ENCODE measurements around the gene TMEM121B. TPM values are rescaled to one million over a fixed set of nuclear protein-coding genes. Genes with fewer than 3 reads are reported as not detected.
A peak's percentile ranks its signal among the peaks of the same experiment; 100 is the strongest.

TMEM121B gene
- total RNA-seq, 1 donor from 2014 or later, result 12.2 TPM

GRCh38 chr22:17130199-17130598 is 9.0 kb upstream of the TMEM121B start:
- H3K36me3 Mint-ChIP-seq (ENCODE audit: low read depth), result peaks cover 6% of the 10 kb centered on the region
- H3K27ac Mint-ChIP-seq (ENCODE audit: unreplicated experiment), result peak overlapping the region; percentile 5
- H3K4me3 Mint-ChIP-seq, result no peak overlapping the region
- H3K27me3 Mint-ChIP-seq (ENCODE audit: low read depth), result no peaks in the 10 kb centered on the region
- no peaks in the 10 kb centered on the region for H3K9me3 Mint-ChIP-seq
- DNase-seq (ENCODE audit: low read depth, low spot score), result no peak
- TF ChIP-seq CTCF (conservative IDR thresholded peaks at IDR 0.05), result no peak
- peaks cover 7% of the 10 kb centered on the region for H3K4me1 Mint-ChIP-seq

GRCh38 chr22:17120711-17121232 is 388 bp downstream of the TMEM121B start:
- TF ChIP-seq CTCF (conservative IDR thresholded peaks at IDR 0.05), result no peak
- Mint-ChIP-seq H3K27me3 (ENCODE audit: low read depth) (peaks cover 6% of the 10 kb centered on the region), H3K4me3 (no peak overlapping the region), H3K4me1 (peaks cover 34% of the 10 kb centered on the region), H3K27ac (ENCODE audit: unreplicated experiment) (no peak overlapping the region), H3K9me3 (no peaks in the 10 kb centered on the region), H3K36me3 (ENCODE audit: low read depth) (no peaks in the 10 kb centered on the region)
- DNase-seq (ENCODE audit: low read depth, low spot score), result peak; percentile 14

- Mint-ChIP-seq H3K9me3 (no peaks in the 10 kb centered on the region), H3K27ac (ENCODE audit: unreplicated experiment) (no peak overlapping the region), H3K36me3 (ENCODE audit: low read depth) (no peaks in the 10 kb centered on the region), H3K4me3 (no peak overlapping the region), H3K4me1 (peaks cover 34% of the 10 kb centered on the region), H3K27me3 (ENCODE audit: low read depth) (peaks cover 6% of the 10 kb centered on the region)
- DNase-seq (ENCODE audit: low read depth, low spot score), result peak; percentile 59
- no peak for TF ChIP-seq CTCF (conservative IDR thresholded peaks at IDR 0.05)
Measured at GRCh38 chr22:17120281-17120680, 879 bp downstream of the TMEM121B start.

GRCh38 chr22:17119481-17120202 is 1.5 kb downstream of the TMEM121B start:
- peaks cover 6% of the 10 kb centered on the region for H3K27me3 Mint-ChIP-seq (ENCODE audit: low read depth)
- H3K4me1 Mint-ChIP-seq, result peaks cover 34% of the 10 kb centered on the region
- TF ChIP-seq CTCF (conservative IDR thresholded peaks at IDR 0.05), result peak; percentile 50
- DNase-seq (ENCODE audit: low read depth, low spot score), result peak; percentile 34
- no peaks in the 10 kb centered on the region for H3K36me3 Mint-ChIP-seq (ENCODE audit: low read depth)
- peak overlapping the region; percentile 83 for H3K4me3 Mint-ChIP-seq
- H3K27ac Mint-ChIP-seq (ENCODE audit: unreplicated experiment), result no peak overlapping the region
- no peaks in the 10 kb centered on the region for H3K9me3 Mint-ChIP-seq

- H3K4me1 Mint-ChIP-seq, result peaks cover 34% of the 10 kb centered on the region
- H3K27me3 Mint-ChIP-seq (ENCODE audit: low read depth), result peaks cover 6% of the 10 kb centered on the region
- peak overlapping the region; percentile 83 for H3K4me3 Mint-ChIP-seq
- DNase-seq (ENCODE audit: low read depth, low spot score), result no peak
- no peak for TF ChIP-seq CTCF (conservative IDR thresholded peaks at IDR 0.05)
- no peaks in the 10 kb centered on the region for H3K9me3 Mint-ChIP-seq
- H3K36me3 Mint-ChIP-seq (ENCODE audit: low read depth), result no peaks in the 10 kb centered on the region
- H3K27ac Mint-ChIP-seq (ENCODE audit: unreplicated experiment), result no peak overlapping the region
Measured at GRCh38 chr22:17118342-17118741, 2.8 kb downstream of the TMEM121B start.
